Trophoblast cell (in vitro differentiated cells and primary cell): ENCODE measurements around the gene ODF2L.

Source experiments
- DNase-seq, 2 donors: peaks; one replicate each; pipeline ENCODE4 v3.0.0-alpha.2; 2016
- H2AFZ ChIP-seq: 2 replicates; pipeline ENCODE4 v1.6.1; 2013; ENCODE audit warnings: low read length, moderate library complexity, mild to moderate bottlenecking; ENCODE audit not compliant: insufficient read depth, poor library complexity
- H2AK5ac ChIP-seq: 2 replicates; pipeline ENCODE4 v1.6.1; 2013; ENCODE audit warnings: mild to moderate bottlenecking, low read length
- H2BK120ac ChIP-seq: 2 replicates; pipeline ENCODE4 v1.6.1; 2013; ENCODE audit warnings: low read length, mild to moderate bottlenecking, moderate library complexity; ENCODE audit not compliant: insufficient read depth, poor library complexity
- H2BK12ac ChIP-seq: 2 replicates; pipeline ENCODE4 v1.6.1; 2013; ENCODE audit warnings: mild to moderate bottlenecking, low read length, moderate library complexity
- H2BK5ac ChIP-seq: 2 replicates; pipeline ENCODE4 v1.6.1; 2013; ENCODE audit warnings: low read length, low read depth, moderate library complexity, mild to moderate bottlenecking; ENCODE audit not compliant: poor library complexity
- H3K14ac ChIP-seq: 2 replicates; pipeline ENCODE4 v1.6.1; 2013; ENCODE audit warnings: mild to moderate bottlenecking, low read length
- H3K18ac ChIP-seq: 2 replicates; pipeline ENCODE4 v1.6.1; 2013; ENCODE audit warnings: mild to moderate bottlenecking, low read length
- H3K23ac ChIP-seq: 2 replicates; pipeline ENCODE4 v1.6.1; 2013; ENCODE audit warnings: low read length
- H3K27ac ChIP-seq: 2 replicates; pipeline ENCODE4 v1.5.1; 2013; ENCODE audit warnings: low read depth, mild to moderate bottlenecking, inconsistent platforms, low read length, moderate library complexity
- H3K27me3 ChIP-seq: 2 replicates; pipeline ENCODE4 v1.6.1; 2013; ENCODE audit warnings: inconsistent platforms, mild to moderate bottlenecking, low read length, moderate library complexity; ENCODE audit not compliant: insufficient read depth
- H3K36me3 ChIP-seq, 2 experiments: 1 replicate in 1 of 2; 2 replicates in 1 of 2; pipeline ENCODE4 v1.6.1; 2013; ENCODE audit warnings: low read length in 2 of 2, mild to moderate bottlenecking in 2 of 2, moderate library complexity in 1 of 2; ENCODE audit not compliant: insufficient read depth in 2 of 2, control insufficient read depth in 1 of 2
- H3K4ac ChIP-seq: 2 replicates; pipeline ENCODE4 v1.6.1; 2013; ENCODE audit warnings: low read depth, mild to moderate bottlenecking, low read length, moderate library complexity
- H3K4me1 ChIP-seq, 2 experiments: 1 replicate in 1 of 2; 2 replicates in 1 of 2; pipeline ENCODE4 v1.6.1; 2013; ENCODE audit warnings: low read length in 2 of 2, mild to moderate bottlenecking in 2 of 2, moderate library complexity in 1 of 2; ENCODE audit not compliant: insufficient read depth in 2 of 2, control insufficient read depth in 1 of 2
- H3K4me2 ChIP-seq: 2 replicates; pipeline ENCODE4 v1.6.1; 2013; ENCODE audit warnings: inconsistent platforms, mild to moderate bottlenecking, low read length, moderate library complexity
- H3K4me3 ChIP-seq: 2 replicates; pipeline ENCODE4 v1.5.1; 2013; ENCODE audit warnings: mild to moderate bottlenecking, low read depth, low read length, inconsistent platforms
- H3K79me1 ChIP-seq: one replicate; pipeline ENCODE4 v1.6.1; 2013; ENCODE audit warnings: low read length
- H3K79me2 ChIP-seq: 2 replicates; pipeline ENCODE4 v1.6.1; 2013; ENCODE audit warnings: low read length, mild to moderate bottlenecking; ENCODE audit not compliant: control insufficient read depth, insufficient read depth, poor library complexity
- H3K9ac ChIP-seq: 2 replicates; pipeline ENCODE4 v1.6.1; 2013; ENCODE audit warnings: mild to moderate bottlenecking, low read length
- H3K9me3 ChIP-seq: 2 replicates; pipeline ENCODE4 v1.6.1; 2013; ENCODE audit warnings: low read depth, mild to moderate bottlenecking, control low read depth, inconsistent platforms, low read length; ENCODE audit not compliant: insufficient read depth
- H4K12ac ChIP-seq: 2 replicates; pipeline ENCODE4 v1.6.1; 2013; ENCODE audit warnings: low read depth, mild to moderate bottlenecking, low read length, moderate library complexity
- H4K8ac ChIP-seq: 2 replicates; pipeline ENCODE4 v1.6.1; 2013; ENCODE audit warnings: low read depth, mild to moderate bottlenecking, low read length, moderate library complexity
- H4K91ac ChIP-seq: one replicate; pipeline ENCODE4 v1.6.1; 2013; ENCODE audit warnings: low read depth, mild to moderate bottlenecking, low read length, moderate library complexity
- WGBS: extraction: QIAGEN DNeasy Blood & Tissue Kit; methylation state at CpG from one replicate; pipeline ENCODE4 v1.1.7; 2013; ENCODE audit warnings: missing lambda C conversion rate; ENCODE audit not compliant: insufficient read length, insufficient coverage; ENCODE audit errors: extremely low coverage; 5-methylcytosine and 5-hydroxymethylcytosine counted together

The ODF2L gene

DNA sequence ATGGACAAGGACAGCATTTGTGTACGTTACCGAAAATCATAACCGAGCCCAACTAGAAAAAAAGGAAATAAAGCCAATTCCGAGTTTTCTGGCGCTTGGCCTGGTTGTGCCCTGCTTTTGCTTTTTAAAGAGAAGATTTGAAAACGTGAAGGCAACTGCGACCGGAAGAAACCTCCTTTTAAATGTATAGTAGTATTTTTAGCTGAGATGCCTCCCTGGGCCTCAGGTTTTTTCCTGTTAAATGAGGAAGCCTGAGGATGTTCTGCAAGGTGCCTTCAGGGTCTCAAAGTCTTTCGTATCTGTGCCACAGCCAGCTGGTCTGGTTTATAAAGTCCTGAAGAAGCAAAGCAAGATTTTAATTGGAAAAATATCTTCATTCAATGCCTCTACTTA is 371 bp upstream of the ODF2L start:
- Histone ChIP-seq H4K12ac (peak overlapping the region; percentile 55), H3K9ac (no peak overlapping the region), H3K4me3 (no peak overlapping the region), H3K4ac (no peak overlapping the region), H3K18ac (no peak overlapping the region), H3K79me2 (peaks cover 5% of the 10 kb centered on the region), H4K8ac (peak overlapping the region; percentile 62), H2AK5ac (no peak overlapping the region), H3K27me3 (no peaks in the 10 kb centered on the region), H2BK120ac (no peak overlapping the region), H3K27ac (peak overlapping the region; percentile 20), H3K23ac (no peak overlapping the region), H2BK12ac (no peak overlapping the region), H4K91ac (no peak overlapping the region), H3K9me3 (no peaks in the 10 kb centered on the region), H3K36me3 (no peaks in the 10 kb centered on the region), H3K79me1 (peaks cover 8% of the 10 kb centered on the region), H3K4me1 (peaks cover 0 to 2% of the 10 kb centered on the region in 2 experiments), H3K14ac (no peak overlapping the region), H3K4me2 (peak overlapping the region; percentile 91), H2AFZ (no peak overlapping the region), H2BK5ac (no peak overlapping the region)
- no CpG with 5 or more reads among the region's 9 CpGs for WGBS
- no peak for DNase-seq

DNA sequence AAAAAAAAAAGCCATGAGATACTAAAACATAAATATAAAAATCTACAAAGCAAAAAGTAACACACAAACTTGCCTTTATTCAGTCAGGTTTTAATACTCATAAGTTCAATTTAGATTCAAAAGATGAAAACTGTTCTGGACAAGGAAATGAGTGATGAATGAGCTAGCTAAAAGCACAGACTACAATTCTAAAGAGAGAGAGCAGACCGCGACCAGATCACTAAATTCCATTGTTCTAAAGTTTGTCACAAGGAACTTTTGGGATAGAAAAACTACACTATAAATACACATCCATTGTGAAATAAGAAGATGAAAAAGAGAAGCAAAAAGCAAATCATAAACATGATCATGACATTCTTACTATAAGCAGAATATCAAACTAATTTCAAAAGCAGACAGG is 1.7 kb downstream of the ODF2L start:
- Histone ChIP-seq H2BK12ac (no peak overlapping the region), H3K9me3 (no peaks in the 10 kb centered on the region), H3K27me3 (no peaks in the 10 kb centered on the region), H4K12ac (no peak overlapping the region), H3K9ac (no peak overlapping the region), H2AFZ (no peak overlapping the region), H3K18ac (no peak overlapping the region), H3K79me1 (peaks cover 8% of the 10 kb centered on the region), H3K36me3 (no peaks in the 10 kb centered on the region), H3K79me2 (peaks cover 5% of the 10 kb centered on the region), H4K91ac (no peak overlapping the region), H3K4me2 (no peak overlapping the region), H4K8ac (no peak overlapping the region), H3K4me1 (peaks cover 0 to 2% of the 10 kb centered on the region in 2 experiments), H2BK120ac (no peak overlapping the region), H3K4ac (no peak overlapping the region), H2BK5ac (no peak overlapping the region), H3K4me3 (no peak overlapping the region), H2AK5ac (no peak overlapping the region), H3K27ac (no peak overlapping the region), H3K23ac (no peak overlapping the region), H3K14ac (no peak overlapping the region)
- WGBS, result no CpG with 5 or more reads among the region's 2 CpGs
- peak; percentile 2 to 25 for DNase-seq

DNA sequence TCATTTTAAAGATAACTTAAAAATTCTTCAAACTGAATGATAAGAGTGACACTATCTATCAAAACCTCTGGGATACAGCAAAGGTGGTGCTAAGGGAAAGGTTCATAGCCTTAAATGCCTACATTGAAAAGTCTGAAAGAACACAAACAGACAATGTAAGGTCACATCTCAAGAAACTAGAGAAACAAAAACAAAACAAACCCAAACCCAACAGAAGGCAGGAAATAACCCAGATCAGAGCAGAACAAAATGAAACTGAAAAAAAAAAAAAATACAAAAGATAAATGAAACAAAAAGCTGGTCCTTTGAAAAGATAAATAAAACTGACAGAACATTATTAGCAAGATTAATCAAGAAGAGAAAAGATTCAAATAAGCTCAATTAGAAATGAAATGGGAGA is 6.8 kb downstream of the ODF2L start:
- DNase-seq, result no peak
- no peaks in the 10 kb centered on the region for H3K4me1 ChIP-seq
- no peaks in the 10 kb centered on the region for H3K79me2 ChIP-seq
- H3K14ac ChIP-seq, result no peak overlapping the region
- no peak overlapping the region for H2AK5ac ChIP-seq
- no peak overlapping the region for H3K9ac ChIP-seq
- H3K4ac ChIP-seq, result no peak overlapping the region
- H3K27ac ChIP-seq, result no peak overlapping the region
- H3K36me3 ChIP-seq, result no peaks in the 10 kb centered on the region
- no peak overlapping the region for H2AFZ ChIP-seq
- H2BK120ac ChIP-seq, result no peak overlapping the region
- no peak overlapping the region for H4K12ac ChIP-seq
- no peak overlapping the region for H4K8ac ChIP-seq
- H2BK5ac ChIP-seq, result no peak overlapping the region
- H3K79me1 ChIP-seq, result no peaks in the 10 kb centered on the region
- no peak overlapping the region for H4K91ac ChIP-seq
- no peak overlapping the region for H2BK12ac ChIP-seq
- H3K23ac ChIP-seq, result no peak overlapping the region
- H3K9me3 ChIP-seq, result no peaks in the 10 kb centered on the region
- H3K18ac ChIP-seq, result no peak overlapping the region
- no peak overlapping the region for H3K4me3 ChIP-seq
- no peak overlapping the region for H3K4me2 ChIP-seq
- H3K27me3 ChIP-seq, result no peaks in the 10 kb centered on the region

- Histone ChIP-seq H2AFZ (no peak overlapping the region), H3K27me3 (no peaks in the 10 kb centered on the region), H3K9ac (no peak overlapping the region), H2BK5ac (no peak overlapping the region), H3K14ac (no peak overlapping the region), H3K4me3 (no peak overlapping the region), H4K91ac (no peak overlapping the region), H3K36me3 (no peaks in the 10 kb centered on the region), H2BK12ac (no peak overlapping the region), H4K12ac (no peak overlapping the region), H3K4me2 (no peak overlapping the region), H3K4me1 (no peaks in the 10 kb centered on the region), H3K23ac (no peak overlapping the region), H3K18ac (no peak overlapping the region), H2BK120ac (no peak overlapping the region), H3K79me1 (no peaks in the 10 kb centered on the region), H3K79me2 (no peaks in the 10 kb centered on the region), H4K8ac (no peak overlapping the region), H3K9me3 (no peaks in the 10 kb centered on the region), H2AK5ac (no peak overlapping the region), H3K27ac (no peak overlapping the region), H3K4ac (no peak overlapping the region)
- DNase-seq, result peak; percentile 2 to 70
Measured at GRCh38 chr1:86388777-86389176, 7.3 kb downstream of the ODF2L start.
